Measurements from ENCODE around the gene RPH3AL.
"Not testable (repeated sequence)": the region's sequence is repeated elsewhere in the genome, so short reads cannot be mapped to it uniquely, and the experiment has no call there.

The RPH3AL gene

DNA sequence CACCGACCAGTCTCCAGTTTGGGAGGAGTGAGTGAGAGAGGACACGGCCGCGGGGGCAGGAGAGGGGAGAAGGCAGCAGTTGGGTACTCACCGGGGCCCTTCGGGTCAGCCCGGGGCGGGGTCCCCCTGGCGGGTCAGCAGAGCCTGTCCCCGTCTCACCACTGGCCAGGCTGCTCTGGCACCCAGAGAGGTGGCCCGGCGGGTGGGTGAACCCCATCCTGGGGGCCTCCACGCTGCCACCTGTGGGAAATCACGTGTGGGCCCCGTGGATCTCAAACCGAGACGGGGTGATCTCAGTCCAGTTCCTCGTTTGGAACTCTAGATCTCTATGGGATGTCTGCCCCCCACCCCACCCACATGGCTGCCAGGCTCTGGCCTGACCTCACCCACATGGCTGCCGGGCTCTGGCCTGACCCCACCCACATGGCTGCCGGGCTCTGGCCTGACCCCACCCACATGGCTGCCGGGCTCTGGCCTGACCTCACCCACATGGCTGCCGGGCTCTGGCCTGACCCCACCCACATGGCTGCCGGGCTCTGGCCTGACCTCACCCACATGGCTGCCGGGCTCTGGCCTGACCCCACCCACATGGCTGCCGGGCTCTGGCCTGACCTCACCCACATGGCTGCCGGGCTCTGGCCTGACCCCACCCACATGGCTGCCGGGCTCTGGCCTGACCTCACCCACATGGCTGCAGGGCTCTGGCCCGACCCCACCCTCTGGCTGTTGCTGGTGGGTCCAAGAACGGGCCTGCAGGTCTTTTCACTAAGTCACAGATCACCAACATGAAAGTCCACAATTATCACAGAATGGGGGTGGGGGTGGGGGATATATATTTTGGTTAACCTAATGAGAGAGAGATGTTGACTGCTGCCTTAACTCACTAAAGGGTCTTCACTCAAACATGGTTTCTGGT lies 136.8 kb downstream of the RPH3AL start:
- not testable (repeated sequence) for DNase-seq

DNA sequence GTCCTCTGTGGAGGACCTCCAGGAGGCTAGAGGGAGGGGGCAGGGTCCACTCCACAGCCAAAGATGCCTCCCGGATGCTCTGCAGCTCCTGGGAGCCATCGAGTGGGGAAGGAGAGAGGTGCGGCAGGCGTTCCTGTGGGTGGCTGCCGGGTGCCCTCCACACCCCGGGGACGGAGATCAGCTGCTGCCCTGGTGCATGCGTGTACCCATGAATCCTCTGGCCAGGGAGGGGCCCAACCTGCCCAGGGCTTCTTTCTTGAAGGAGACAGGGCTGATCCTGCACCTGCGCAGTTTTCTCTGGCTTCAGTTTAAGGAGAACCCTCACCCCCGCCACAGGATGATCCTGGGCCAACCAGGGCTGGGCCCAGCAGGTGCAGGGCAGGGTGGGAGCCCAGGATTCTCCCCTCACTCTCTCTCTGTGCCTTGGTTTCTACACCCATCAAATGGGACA lies 137.7 kb downstream of the RPH3AL start:
- DNase-seq = no peak

DNA sequence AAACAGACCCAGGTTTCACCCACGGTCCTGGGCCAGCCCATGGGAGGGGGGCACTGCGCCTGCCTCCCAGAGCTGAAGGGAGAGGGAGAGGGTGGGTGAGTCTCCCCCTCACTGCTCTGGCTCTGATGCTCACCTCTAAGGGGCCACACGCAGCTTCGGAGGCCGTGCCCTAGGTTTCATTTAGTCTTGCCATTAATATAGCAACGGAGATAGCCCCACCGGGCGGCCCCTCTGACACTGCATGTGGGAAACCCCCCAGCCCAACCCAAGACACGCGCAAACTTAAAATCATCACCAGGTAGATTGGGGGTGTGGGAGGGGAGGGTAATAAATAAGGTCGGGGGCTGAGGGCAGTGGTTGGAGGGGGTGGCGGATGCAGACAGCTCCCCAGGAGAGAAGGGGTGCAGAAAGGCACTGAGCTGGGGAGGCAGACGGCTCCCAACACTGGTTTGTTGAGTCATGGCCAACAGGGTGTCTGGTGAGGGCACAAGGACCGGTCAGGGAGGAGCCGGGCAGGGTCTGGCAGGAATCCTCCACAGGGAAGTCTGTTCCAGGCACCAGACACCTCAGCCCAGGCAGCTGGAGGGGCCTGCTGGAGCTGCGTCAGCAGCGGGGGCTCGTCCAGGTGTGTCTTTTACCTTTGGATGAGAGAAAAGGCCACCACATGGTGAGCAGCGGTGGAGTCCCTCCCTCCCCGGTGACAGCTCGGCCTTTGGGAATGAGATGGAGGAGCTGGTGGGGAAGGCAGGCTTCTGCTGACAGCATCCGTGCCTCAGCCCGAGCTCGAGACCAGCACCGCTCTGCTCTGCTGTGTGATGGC lies 139.1 kb downstream of the RPH3AL start:
- DNase-seq = no peak

DNA sequence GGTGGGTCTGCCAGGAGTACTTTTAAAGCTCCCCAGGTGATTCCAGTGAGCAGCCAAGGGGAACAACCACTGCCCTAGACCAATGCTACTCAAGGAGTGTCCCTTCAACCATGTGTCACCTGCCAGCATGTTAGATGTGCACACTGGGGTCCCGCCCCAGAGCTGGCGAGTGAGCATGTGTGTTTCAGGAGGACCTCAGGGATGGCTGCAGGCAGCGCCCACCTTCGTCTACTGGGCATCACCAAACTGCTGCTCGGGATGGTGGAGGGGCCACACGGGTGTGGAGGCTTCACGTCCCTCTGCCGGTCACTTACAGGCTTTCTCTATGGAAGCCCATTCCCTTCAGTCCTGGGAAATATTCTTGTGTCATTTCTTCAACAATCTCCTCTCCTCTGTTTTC lies 142.2 kb downstream of the RPH3AL start:
- no peak for DNase-seq

DNA sequence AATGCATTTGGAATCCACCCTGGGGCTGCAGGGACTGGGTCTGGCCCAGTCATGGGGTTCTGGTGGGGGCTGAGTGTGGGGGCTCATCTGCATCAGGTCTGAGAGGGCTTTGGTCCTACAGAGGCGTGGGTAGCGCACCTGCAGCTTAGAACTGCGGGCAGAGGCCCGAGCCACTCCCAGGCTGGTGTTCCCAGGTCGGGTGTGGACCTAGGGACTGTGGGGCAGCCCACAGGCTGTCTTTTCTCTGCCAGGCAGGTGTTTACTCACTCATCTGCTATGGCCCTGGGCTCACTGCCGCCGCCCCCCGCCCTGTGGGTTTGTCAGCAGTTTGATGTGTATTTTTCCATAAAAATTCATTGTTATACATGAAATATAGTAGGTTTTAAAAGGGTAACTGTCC lies 144.2 kb downstream of the RPH3AL start:
- no peak for DNase-seq

DNA sequence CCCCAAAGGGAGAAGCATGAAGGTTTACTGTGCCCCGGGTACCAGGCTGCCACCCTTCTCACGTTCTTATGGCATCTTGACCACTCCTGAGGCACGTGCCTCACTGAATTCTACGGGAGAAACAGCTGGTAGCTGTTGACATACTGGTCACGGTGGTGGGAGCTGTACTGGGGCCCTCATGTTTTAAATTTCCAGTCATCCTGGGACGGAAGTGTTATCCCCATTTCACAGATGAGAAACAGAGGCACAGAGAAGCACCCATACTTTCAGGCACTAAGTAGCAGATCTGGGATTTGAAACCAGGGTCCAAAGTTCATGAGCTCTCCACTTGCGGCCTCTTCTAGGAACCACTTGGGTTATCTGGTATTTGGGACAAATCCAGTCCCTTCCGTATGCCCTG lies 144.8 kb downstream of the RPH3AL start:
- DNase-seq = no peak

DNA sequence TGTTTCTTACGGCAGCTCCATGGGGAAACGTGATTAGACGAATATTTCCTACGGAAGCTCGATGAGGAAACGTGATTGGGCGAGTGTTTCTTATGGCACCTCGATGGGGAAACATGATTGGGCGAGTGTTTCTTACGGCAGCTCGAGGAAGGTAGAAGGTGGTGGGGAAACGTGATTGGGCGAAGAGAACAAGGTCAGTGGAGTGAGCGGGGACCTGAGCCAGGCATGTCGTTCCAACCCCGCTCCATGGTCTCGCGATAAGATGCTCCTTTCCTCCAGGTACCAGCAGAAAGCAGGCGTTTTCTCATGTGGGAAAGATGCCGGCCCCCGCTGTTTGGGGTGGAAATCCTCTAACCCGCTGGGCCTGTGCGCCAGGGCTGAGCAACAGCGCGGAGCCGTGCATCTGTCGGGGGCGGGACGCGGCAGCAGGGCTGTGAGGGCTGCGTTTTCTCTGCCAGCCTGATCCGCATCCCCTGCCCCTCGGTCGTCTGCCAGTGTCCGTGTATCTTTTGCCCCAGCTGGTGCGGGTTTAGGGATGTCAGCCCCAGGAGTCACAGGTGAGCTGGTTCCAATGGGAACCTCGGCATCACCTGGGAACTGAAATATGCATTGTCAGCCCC lies 145.6 kb downstream of the RPH3AL start:
- no peak for DNase-seq

DNA sequence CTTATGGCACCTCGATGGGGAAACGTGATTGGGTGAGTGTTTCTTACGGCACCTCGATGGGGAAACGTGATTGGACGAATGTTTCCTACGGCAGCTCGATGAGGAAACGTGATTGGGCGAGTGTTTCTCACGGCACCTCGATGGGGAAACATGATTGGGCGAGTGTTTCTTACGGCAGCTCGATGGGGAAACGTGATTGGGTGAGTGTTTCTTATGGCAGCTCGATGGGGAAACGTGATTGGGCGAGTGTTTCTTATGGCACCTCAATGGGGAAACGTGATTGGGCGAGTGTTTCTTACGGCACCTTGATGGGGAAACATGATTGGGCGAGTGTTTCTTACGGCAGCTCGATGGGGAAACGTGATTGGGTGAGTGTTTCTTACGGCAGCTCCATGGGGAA lies 146.1 kb downstream of the RPH3AL start:
- DNase-seq = not testable (repeated sequence)

DNA sequence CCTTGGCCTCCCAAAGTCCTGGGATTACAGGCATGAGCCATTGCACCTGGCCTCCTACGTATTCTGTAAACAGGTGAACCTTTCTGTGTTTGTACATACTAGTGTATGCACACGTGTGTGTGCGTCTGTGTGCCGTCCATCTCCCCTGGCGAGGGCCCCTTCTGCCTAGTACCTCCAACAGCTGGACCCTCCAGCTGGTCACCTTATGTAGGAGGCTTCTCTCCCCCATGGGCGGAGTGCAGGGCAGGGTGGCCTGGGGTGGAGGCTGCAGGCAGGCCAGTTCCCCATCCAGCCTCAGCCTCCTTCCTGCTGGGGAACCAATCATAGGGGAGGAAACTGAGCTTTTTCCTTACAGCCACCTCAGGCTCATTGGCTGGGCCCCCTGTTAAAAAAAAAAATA lies 146.8 kb downstream of the RPH3AL start:
- no peak for DNase-seq

DNA sequence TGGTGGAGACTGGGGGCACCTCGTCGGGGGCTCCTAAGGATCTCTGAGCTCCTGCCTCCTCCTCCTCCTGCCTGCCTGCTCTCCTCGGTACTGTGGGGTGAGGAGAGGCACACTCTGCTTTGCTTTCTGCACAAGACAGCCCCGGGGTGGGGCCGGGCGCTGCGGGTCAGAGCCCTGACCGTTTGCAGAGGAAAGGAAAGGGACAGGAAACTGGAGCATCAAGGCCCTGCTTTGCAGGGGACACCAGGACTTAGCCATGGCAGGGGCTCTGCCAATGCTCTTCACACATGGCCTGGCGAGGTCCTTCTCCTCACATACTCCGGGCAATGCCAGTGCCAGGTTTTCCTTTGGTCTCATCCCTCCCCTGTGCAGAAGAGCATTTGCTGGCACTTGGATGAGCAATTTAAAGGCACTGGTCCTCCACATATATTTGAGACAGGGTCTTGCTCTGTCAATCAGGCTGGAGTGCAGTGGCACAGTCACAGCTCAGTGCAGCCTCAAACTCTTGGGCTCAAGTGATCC lies 147.4 kb downstream of the RPH3AL start:
- DNase-seq = no peak

DNA sequence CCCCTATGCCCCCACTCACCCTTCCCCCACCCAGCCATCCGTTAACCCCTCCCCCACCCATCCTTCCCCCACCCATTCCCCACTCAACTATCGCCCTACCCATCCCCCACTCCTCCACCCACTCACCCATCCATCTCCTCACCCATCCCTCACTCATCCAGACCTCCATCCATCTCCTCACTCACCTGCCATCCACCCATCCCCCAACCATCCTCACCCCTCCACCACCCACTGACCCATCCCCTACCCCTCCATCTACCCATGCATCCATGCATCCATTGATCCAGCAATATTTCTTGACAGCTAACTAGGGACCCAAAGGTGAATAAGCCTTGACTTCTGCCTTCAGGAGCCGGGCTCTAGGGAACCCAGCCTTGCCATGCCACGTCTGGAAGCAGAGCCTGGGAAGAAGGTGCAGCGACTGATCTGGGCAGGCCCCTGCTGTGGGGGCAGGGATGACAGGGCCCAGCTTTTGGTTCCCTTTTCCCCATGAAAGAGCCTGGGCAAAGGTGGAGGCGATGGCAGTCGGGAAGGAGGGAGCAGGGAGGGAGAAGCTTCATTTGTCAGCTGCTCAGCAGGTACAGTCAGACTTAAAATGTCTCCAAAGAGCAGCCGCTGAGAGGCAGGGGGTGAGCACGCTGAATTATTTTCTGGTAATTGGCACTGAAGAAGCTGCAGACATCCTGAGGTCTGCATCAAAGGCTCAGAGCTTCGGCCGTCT lies 148.0 kb downstream of the RPH3AL start:
- no peak for DNase-seq

DNA sequence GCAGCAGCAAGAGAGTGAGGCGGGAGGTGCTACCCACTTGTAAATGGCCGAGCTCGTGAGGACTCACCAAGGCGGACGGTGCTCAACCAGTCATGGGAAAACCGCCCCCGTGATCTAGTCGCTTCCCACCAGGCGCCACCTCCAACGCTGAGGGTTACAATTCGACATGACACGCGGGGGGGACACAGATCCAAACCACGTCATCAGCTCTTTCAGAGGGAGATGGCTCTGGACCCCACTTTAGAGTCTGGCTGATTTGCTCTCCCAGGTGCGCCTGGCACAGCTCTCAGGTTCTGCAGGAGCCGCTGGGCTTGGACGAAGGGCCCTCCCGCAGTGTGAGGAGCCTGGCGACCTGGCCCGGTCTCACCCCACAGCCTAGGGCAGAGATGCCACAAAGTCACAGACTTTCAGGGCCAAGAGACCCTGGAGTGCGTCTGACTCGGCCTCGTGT lies 150.1 kb downstream of the RPH3AL start:
- no peak for DNase-seq

DNA sequence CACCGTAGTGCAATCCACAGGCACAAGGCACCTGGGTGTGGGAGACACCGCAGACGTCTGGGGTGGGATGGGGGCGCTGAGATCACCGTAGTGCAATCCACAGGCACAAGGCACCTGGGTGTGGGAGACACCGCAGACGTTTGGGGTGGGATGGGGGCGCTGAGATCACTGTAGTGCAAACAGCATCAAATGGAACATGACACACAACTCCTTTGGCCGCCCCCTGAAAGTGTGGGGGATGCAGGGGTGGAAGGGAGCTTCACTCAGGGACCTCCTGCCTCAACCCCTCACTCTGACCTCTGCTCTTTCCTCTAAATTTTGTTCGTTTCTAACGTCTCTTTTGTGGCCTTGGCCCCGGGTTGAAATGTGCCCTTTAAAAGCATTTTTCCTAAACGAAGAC lies 150.9 kb downstream of the RPH3AL start:
- not testable (repeated sequence) for DNase-seq

DNA sequence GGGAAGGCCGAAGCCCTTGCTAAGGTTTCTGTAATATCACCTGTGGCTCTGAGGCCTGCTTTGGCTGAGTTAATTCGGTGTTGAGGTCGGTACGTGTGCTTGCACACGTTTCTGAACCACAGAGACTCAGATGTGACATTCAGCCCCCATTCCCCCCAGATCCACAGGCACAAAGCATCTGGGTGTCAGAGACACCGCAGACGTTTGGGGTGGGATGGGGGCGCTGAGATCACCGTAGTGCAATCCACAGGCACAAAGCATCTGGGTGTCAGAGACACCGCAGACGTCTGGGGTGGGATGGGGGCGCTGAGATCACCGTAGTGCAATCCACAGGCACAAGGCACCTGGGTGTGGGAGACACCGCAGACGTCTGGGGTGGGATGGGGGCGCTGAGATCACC lies 151.3 kb downstream of the RPH3AL start:
- not testable (repeated sequence) for DNase-seq

DNA sequence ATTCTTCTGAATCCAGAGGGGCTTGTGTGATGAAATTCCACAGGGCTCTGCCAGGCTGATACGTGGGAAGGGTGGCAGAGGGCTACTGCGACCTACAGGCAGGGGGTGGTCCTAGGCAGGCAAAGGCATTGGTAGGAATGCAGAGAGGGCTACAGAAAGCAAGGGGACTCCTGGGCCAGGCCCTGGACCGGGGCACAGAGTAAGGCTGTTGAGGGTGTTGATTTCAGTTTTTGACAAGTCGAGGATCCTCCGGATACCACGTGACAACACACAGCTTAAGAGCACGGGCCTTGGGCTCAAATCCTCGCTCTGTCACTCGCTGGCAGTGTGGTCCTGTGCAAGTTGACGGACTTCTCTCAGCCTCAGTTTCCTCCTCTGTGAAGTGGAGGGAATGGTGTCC lies 152.0 kb downstream of the RPH3AL start:
- DNase-seq = no peak

DNA sequence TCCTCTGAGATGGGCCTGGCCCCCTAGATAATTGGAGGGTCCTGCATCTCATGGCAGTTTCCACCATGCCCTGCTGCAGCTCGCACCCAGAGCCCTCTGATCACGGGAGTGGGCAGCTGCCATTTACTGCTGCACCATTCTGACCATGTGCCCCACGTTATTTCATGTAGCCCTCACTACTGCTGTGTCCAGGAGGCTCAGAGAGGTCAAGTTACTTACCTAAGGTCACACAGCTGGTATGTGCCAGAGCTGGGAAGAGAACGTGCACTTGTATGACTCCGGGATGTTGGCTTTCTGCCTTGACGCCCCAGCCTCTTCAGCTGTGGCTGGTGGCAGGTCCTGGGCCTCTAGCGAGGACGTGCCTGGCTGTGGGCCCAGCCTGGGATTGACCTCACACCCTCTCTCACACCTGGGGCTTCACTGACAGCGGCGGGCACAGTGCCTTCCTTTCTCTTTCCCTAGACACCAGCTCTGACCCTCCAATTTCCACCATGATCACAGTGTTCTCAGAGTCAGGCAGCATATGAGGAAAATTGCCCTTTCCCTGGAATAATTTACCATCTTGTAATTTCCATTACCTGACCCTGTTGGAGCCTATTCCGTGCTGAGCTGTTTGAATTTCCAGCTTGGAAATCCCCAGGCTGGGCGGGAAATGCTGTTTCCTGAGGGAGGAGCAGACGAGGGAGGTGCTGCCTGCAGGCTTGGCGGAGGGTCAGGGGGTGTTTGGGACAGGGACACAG lies 152.6 kb downstream of the RPH3AL start:
- no peak for DNase-seq

DNA sequence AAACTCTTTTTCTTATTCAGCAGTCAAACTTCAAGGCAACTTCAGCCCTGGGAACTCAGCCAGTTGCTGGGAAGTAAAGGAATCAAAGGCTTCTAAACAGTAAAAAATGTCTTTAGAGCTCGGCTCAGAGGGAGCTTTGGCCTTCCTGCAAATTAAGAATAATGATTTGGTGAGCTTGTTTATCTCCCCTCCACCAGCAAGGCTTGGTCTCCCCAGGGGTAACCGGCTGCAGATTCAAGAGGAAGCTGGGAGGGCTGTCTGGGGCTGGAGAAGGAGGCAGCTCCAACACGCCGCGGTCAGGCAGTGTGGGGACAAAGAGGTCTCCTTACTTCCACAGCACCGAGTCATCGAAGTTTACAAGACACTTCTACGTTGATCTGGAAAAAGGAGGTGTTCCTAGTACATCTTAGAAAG lies 153.4 kb downstream of the RPH3AL start:
- DNase-seq = no peak

DNA sequence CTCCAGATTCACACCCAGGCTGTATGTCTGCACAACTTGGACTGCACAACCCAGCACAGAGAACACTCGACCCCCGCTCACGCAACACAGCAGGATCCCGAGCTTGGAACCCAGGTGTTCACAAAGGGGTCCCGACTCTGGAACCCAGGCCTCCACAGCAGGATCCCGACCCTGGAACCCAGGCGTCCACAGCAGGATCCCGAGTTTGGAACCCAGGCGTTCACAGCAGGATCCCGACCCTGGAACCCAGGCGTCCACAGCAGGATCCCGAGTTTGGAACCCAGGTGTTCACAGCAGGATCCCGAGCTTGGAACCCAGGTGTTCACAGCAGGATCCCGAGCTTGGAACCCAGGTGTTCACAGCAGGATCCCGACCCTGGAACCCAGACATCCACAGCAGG lies 154.4 kb downstream of the RPH3AL start:
- not testable (repeated sequence) for DNase-seq

DNA sequence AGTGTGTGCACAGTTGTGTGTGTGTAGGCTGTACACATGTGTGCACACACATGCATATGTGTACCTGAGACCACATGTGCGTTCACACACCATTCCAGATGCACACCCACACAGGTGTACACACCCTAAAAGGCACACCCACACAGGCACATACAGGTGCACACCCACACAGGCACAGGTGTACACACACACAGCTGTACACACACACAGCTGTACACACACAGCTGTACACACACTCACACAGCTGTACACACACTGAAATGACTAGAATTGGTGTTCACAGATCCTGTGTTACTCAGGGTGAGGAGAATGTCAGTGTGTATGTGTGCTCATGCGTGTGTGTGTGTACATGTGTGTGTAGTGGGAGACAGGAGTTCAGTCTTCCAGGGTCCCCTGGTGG lies 155.3 kb downstream of the RPH3AL start:
- DNase-seq = no peak

DNA sequence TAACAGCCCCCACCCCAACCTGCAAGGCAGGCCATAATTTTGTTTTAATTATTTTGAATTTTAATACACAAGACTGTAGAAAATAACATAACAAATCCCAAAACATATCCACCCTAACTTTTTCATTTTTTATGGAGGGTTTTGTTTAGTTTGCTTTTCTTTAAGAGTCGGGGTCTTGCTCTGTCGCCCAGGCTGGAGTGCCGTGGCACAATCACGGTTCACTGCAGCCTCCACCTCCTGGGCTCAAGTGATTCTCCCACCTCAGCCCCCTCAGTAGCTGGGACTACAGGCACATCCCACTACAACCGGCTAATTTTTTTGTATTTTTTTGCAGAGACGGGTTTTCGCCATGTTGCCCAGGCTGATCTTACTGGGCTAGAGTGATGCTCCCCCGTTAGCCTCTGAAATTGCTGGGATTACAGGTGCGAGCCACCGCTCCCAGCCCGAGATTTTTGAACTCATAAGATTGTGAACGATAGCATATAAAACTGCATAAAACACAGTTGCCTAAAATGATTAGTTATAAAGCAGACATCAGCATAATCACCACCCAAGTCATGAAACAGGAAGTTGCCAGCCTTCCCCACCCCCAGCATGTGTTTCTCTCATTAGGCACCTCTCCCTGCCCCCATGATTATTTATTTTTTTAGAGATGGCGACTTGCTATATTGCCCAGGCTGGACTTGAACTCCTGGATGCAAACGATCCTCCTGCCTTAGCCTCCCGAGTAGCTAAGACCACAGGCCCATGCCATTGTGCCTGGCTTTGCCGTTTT lies 157.6 kb downstream of the RPH3AL start:
- DNase-seq = no peak
